HCT116 (cell line): ENCODE data around the gene QRICH2.

ENCODE experiments used
- CEBPB ChIP-seq: IDR thresholded peaks from 2 replicates; pipeline ENCODE4 v1.6.1; 2012; ENCODE audit warnings: low read depth
- EZH2 ChIP-seq: fragments of 200-600 bp; sonication (generic); IDR thresholded peaks from 2 replicates; pipeline ENCODE4 v1.6.1; 2017; ENCODE audit warnings: antibody characterized with exemption, mixed run types
- EZH2phosphoT487 ChIP-seq: fragments of 200-600 bp; IDR thresholded peaks from 2 replicates; pipeline ENCODE4 v1.6.1; 2018; ENCODE audit warnings: antibody characterized with exemption, borderline replicate concordance
- JUND ChIP-seq: IDR thresholded peaks from 2 replicates; pipeline ENCODE4 v1.6.1; 2012
- POLR2A ChIP-seq: IDR thresholded peaks from 2 replicates; pipeline ENCODE4 v1.7.0; 2011; ENCODE audit warnings: borderline replicate concordance; ENCODE audit not compliant: insufficient read depth, insufficient read length; ENCODE audit errors: extremely low read depth
- POLR2AphosphoS5 ChIP-seq: IDR thresholded peaks from 2 replicates; pipeline ENCODE4 v1.6.1; 2011; ENCODE audit warnings: mild to moderate bottlenecking, low read depth, low read length, moderate library complexity
- RAD21 ChIP-seq: IDR thresholded peaks from 2 replicates; pipeline ENCODE4 v1.6.1; 2012; ENCODE audit warnings: low read depth, mild to moderate bottlenecking
- SIN3A ChIP-seq: IDR thresholded peaks from 2 replicates; pipeline ENCODE4 v1.6.1; 2012; ENCODE audit warnings: low read depth
- SP1 ChIP-seq: IDR thresholded peaks from 2 replicates; pipeline ENCODE4 v1.6.1; 2012; ENCODE audit warnings: low read depth
- TCF7L2 ChIP-seq: IDR thresholded peaks from 2 replicates; pipeline ENCODE4 v1.7.0; 2011; ENCODE audit warnings: borderline replicate concordance, inconsistent platforms; ENCODE audit not compliant: insufficient read depth, insufficient read length; ENCODE audit errors: extremely low read depth
- YY1 ChIP-seq: IDR thresholded peaks from 2 replicates; pipeline ENCODE4 v1.6.1; 2011; ENCODE audit warnings: low read length, low read depth, moderate library complexity, mild to moderate bottlenecking; ENCODE audit not compliant: insufficient replicate concordance; ENCODE audit errors: extremely low read depth
- ZFX ChIP-seq: fragments of 450-650 bp; IDR thresholded peaks from 2 replicates; pipeline ENCODE4 v1.6.1; 2017
- TF ChIP-seq, protein P1 (sequence below), 3 experiments: fragments of 200-600 bp in 1 of 3; sonication (generic) in 1 of 3; IDR thresholded peaks in 2 of 3; conservative IDR thresholded peaks in 1 of 3; 2 replicates each; pipeline ENCODE4 v1.5.1; 2012 to 2017; ENCODE audit warnings: low read depth in 2 of 3, low read length in 2 of 3, antibody characterized with exemption in 1 of 3, borderline replicate concordance in 1 of 3, control low read depth in 1 of 3, mild to moderate bottlenecking in 1 of 3, mixed read lengths in 1 of 3, mixed run types in 1 of 3, moderate library complexity in 1 of 3; ENCODE audit not compliant: insufficient read depth in 1 of 3
- TF ChIP-seq, protein P2 (sequence below): IDR thresholded peaks from 2 replicates; pipeline ENCODE4 v1.6.1; 2012; ENCODE audit warnings: low read depth

DNA sequence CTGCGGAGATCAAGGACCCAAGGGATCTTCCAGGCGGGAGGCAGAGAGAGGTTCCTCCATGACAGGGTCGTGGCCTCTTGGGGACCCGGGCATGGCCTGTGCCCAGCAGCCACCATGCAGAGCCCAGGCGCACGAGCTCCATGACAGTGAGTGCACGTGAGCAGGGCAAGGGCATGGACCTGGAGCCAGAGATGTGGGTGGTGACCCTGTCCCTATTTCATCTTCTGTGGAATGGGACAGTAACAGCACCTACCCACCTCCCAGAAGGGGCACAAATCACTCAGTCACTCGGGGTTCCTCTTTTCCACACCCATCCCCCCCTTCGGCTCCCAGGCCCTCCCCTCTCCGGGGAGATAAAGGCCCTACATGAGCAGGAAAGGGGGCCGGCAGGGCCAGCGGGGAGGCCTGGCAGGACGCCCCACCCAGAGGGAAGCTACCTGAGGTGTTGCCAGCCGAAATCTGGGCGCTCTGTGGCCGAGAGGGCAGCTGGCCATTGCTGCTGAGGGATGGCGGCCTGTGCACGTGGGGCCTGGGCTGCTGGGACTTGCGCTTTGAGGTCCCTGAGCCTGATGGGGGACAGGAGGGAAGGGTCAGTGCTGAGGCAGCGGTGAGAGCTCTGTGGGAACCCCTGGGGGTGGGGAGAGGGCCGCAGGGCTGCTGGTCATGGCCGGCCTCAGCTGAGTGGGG is 32.6 kb downstream of the QRICH2 start:
- TF ChIP-seq, protein P1, sequence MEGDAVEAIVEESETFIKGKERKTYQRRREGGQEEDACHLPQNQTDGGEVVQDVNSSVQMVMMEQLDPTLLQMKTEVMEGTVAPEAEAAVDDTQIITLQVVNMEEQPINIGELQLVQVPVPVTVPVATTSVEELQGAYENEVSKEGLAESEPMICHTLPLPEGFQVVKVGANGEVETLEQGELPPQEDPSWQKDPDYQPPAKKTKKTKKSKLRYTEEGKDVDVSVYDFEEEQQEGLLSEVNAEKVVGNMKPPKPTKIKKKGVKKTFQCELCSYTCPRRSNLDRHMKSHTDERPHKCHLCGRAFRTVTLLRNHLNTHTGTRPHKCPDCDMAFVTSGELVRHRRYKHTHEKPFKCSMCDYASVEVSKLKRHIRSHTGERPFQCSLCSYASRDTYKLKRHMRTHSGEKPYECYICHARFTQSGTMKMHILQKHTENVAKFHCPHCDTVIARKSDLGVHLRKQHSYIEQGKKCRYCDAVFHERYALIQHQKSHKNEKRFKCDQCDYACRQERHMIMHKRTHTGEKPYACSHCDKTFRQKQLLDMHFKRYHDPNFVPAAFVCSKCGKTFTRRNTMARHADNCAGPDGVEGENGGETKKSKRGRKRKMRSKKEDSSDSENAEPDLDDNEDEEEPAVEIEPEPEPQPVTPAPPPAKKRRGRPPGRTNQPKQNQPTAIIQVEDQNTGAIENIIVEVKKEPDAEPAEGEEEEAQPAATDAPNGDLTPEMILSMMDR (IDR thresholded peaks at IDR 0.05 in 2 of 3, conservative IDR thresholded peaks at IDR 0.05 in 1 of 3; ENCODE audit: borderline replicate concordance in 1 of 3, insufficient read depth in 1 of 3, low read depth in 2 of 3, low read length in 2 of 3), result no peak
- no peak for TF ChIP-seq CEBPB
- no peak for TF ChIP-seq SP1
- TF ChIP-seq EZH2, result no peak
- no peak for TF ChIP-seq EZH2phosphoT487
- no peak for TF ChIP-seq POLR2AphosphoS5
- TF ChIP-seq, protein P2, sequence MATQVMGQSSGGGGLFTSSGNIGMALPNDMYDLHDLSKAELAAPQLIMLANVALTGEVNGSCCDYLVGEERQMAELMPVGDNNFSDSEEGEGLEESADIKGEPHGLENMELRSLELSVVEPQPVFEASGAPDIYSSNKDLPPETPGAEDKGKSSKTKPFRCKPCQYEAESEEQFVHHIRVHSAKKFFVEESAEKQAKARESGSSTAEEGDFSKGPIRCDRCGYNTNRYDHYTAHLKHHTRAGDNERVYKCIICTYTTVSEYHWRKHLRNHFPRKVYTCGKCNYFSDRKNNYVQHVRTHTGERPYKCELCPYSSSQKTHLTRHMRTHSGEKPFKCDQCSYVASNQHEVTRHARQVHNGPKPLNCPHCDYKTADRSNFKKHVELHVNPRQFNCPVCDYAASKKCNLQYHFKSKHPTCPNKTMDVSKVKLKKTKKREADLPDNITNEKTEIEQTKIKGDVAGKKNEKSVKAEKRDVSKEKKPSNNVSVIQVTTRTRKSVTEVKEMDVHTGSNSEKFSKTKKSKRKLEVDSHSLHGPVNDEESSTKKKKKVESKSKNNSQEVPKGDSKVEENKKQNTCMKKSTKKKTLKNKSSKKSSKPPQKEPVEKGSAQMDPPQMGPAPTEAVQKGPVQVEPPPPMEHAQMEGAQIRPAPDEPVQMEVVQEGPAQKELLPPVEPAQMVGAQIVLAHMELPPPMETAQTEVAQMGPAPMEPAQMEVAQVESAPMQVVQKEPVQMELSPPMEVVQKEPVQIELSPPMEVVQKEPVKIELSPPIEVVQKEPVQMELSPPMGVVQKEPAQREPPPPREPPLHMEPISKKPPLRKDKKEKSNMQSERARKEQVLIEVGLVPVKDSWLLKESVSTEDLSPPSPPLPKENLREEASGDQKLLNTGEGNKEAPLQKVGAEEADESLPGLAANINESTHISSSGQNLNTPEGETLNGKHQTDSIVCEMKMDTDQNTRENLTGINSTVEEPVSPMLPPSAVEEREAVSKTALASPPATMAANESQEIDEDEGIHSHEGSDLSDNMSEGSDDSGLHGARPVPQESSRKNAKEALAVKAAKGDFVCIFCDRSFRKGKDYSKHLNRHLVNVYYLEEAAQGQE, result no peak
- no peak for TF ChIP-seq RAD21
- TF ChIP-seq POLR2A, result no peak
- TF ChIP-seq JUND, result no peak
- TF ChIP-seq SIN3A, result no peak
- no peak for TF ChIP-seq YY1
- TF ChIP-seq ZFX, result no peak
- no peak for TF ChIP-seq TCF7L2
